Stimulated activated CD4-positive, alpha-beta T cell treated with anti-CD3 and anti-CD28 coated beads, Interleukin-4, amount 100 ng/mL, for 1 hour (primary cell): ENCODE data around the gene TRPM1.

Experiments
- DNase-seq: peaks from one replicate; pipeline ENCODE4 v3.0.0-alpha.2; 2020

TRPM1 gene

DNA sequence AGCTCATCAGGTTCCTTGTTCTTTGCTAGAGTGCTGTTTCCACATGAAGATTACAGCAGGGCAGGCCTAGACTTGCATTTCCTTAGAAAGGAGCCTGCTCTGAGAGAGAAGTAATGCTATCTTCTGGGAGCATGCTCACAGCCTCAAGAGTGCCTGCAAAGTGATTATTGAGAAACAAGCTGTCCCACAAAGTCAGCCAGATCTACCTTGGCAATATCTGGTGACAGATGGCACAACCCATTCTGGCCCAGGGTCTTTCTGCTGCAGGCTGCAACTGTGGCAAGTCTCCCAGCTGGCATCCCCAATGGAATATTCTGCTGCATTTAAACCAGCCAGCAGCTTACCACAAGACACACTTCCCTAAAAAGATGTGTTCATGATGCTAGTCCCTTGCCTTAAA is 139.4 kb downstream of the TRPM1 start:
- no peak for DNase-seq

DNA sequence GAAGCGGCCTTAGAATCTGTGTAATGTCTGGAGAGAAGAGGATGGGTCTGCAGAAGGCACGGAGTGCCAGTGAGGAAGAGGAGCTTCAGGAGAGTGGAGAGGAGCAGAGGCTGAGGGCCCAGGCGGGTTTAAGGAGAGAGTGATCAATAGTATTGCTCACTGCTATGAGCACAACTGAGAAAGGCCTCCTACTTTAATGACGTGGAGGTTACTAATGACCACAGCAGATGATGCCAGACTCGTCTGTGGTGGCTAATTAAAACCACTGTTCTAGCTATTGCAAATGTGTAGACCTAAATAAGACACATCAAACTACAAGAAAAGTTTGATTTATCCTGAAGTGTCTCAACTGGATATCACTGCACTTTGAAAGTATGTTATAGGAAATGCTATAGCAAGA is 143.3 kb downstream of the TRPM1 start:
- DNase-seq, result no peak

- DNase-seq, result no peak
These were observed 145.1 kb downstream of the TRPM1 start for GRCh38 chr15:30956216-30957124.

DNA sequence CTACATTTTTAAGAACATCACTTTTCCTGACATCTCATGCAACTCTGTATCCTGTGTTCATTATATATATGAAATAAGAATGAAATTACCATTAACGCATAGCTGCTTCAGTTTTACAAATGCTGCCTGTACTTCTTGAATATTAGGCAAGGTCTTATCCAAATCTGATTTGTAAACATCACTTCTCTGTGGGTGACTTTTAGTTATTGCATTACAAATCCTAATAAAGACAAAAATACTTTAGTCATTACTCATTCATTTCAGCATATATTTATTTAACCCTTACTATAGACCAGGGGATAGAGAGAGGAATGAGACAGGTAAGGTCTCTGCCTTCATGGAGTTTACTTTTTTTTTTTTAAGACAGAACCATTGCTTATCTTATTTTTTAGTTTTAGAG is 146.9 kb downstream of the TRPM1 start:
- no peak for DNase-seq

GRCh38 chr15:30953731-30954378 is 147.7 kb downstream of the TRPM1 start:
- no peak for DNase-seq

DNA sequence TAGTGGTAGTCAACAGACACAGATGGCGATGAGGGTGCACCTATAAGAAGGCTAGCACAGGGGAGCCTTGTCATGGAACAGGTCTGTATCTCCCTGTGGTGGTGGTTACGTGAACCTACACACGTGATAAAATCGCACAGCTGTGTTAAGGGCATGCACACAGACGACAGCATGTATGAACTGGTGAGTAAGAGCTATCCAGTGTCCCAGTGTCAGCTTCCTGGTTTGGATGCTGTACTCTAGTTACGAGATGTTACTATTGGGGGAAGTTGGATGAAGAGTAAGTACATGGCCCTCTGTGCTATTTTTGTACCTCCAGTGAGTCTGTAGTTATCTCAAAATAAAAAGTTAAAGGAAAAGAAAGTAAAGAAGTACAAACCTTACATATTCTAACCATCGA is 148.3 kb downstream of the TRPM1 start:
- no peak for DNase-seq
